ENCODE results near the gene KLF9. TPM values are rescaled to one million over a fixed set of nuclear protein-coding genes. Genes with fewer than 3 reads are reported as not detected.

KLF9 gene
- total and polyA plus RNA-seq, 9 of the 15 experiments (the other 6 are each of a cell fraction or from before 2014, with no cell fraction given): 3.3 to 11.9 (median 6.9) TPM

DNA sequence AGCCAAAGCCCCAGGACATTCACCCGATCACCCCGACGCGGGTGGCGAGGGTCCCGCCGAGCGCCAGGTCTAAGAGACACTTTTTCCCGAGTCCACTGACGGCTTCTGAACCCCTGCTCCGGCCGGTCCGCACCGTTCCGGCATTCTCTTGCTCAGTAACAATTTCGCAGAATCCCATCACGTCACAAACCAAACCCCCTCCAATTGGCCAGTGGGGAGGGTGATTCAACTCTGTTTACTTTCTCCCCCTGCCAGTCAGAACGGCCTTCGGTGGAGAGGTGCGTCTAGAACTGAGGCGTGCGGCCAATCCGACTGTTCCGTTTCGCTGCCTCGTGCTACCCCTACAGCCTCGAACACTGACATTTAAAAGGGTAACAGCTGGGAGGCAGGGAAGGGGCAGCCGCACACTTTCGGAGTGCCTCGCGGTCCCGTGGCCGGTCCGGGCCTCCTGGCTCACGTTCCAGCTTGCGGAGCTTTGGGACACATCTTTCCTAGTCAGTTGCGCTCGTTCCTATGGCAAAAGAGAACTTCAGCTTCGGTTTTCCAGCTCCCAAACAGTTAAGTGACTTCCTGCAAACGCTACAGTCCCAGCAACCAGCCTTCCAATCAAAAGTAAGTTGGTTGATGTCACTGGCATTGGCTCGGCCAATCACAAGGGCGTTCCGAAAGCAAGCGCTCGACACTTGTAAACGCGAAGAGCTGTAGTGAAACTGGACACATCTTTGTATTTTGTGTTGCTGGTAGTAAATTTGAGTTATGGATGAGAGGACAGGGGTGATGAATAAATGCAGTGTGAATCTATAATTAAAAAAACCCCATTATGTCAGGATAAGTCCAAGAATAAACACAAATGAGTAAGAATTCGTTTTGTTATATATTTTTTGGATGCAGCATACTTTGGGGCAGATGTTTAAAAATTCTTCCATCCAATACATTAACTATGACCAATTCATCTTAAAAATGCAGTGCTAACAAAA lies at the start of gene KLF9 (continued):
- TF ChIP-seq POLR2AphosphoS5 (IDR thresholded peaks at IDR 0.05; ENCODE audit: control insufficient read depth, insufficient read depth, low read depth, low read length): peak; percentile 43; the same call in 1 of the 2 replicates
- no peak for TF ChIP-seq SMC3 (conservative IDR thresholded peaks at IDR 0.05; ENCODE audit: insufficient read depth, low read depth, low read length)
- TF ChIP-seq ZNF347 (CRISPR knock-in tag; IDR thresholded peaks at IDR 0.05; ENCODE audit: low read depth): no peak
- TF ChIP-seq RCOR1 (IDR thresholded peaks at IDR 0.05; ENCODE audit: borderline replicate concordance in 1 of 2, low read depth in 2 of 2, low read length in 2 of 2): no peak
- TF ChIP-seq, protein P1, sequence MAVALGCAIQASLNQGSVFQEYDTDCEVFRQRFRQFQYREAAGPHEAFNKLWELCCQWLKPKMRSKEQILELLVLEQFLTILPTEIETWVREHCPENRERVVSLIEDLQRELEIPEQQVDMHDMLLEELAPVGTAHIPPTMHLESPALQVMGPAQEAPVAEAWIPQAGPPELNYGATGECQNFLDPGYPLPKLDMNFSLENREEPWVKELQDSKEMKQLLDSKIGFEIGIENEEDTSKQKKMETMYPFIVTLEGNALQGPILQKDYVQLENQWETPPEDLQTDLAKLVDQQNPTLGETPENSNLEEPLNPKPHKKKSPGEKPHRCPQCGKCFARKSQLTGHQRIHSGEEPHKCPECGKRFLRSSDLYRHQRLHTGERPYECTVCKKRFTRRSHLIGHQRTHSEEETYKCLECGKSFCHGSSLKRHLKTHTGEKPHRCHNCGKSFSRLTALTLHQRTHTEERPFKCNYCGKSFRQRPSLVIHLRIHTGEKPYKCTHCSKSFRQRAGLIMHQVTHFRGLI (CRISPR knock-in tag; IDR thresholded peaks at IDR 0.05): no peak
- peak; percentile 91 for TF ChIP-seq FOXP1 (CRISPR knock-in tag; IDR thresholded peaks at IDR 0.05)
- TF ChIP-seq ZNF146 (CRISPR knock-in tag; IDR thresholded peaks at IDR 0.05; ENCODE audit: unreplicated experiment): no peak
- TF ChIP-seq, protein P2, sequence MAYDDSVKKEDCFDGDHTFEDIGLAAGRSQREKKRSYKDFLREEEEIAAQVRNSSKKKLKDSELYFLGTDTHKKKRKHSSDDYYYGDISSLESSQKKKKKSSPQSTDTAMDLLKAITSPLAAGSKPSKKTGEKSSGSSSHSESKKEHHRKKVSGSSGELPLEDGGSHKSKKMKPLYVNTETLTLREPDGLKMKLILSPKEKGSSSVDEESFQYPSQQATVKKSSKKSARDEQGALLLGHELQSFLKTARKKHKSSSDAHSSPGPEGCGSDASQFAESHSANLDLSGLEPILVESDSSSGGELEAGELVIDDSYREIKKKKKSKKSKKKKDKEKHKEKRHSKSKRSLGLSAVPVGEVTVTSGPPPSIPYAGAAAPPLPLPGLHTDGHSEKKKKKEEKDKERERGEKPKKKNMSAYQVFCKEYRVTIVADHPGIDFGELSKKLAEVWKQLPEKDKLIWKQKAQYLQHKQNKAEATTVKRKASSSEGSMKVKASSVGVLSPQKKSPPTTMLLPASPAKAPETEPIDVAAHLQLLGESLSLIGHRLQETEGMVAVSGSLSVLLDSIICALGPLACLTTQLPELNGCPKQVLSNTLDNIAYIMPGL (CRISPR knock-in tag; IDR thresholded peaks at IDR 0.05): no peak; the same call in 1 of the 2 replicates
- TF ChIP-seq, protein P3, sequence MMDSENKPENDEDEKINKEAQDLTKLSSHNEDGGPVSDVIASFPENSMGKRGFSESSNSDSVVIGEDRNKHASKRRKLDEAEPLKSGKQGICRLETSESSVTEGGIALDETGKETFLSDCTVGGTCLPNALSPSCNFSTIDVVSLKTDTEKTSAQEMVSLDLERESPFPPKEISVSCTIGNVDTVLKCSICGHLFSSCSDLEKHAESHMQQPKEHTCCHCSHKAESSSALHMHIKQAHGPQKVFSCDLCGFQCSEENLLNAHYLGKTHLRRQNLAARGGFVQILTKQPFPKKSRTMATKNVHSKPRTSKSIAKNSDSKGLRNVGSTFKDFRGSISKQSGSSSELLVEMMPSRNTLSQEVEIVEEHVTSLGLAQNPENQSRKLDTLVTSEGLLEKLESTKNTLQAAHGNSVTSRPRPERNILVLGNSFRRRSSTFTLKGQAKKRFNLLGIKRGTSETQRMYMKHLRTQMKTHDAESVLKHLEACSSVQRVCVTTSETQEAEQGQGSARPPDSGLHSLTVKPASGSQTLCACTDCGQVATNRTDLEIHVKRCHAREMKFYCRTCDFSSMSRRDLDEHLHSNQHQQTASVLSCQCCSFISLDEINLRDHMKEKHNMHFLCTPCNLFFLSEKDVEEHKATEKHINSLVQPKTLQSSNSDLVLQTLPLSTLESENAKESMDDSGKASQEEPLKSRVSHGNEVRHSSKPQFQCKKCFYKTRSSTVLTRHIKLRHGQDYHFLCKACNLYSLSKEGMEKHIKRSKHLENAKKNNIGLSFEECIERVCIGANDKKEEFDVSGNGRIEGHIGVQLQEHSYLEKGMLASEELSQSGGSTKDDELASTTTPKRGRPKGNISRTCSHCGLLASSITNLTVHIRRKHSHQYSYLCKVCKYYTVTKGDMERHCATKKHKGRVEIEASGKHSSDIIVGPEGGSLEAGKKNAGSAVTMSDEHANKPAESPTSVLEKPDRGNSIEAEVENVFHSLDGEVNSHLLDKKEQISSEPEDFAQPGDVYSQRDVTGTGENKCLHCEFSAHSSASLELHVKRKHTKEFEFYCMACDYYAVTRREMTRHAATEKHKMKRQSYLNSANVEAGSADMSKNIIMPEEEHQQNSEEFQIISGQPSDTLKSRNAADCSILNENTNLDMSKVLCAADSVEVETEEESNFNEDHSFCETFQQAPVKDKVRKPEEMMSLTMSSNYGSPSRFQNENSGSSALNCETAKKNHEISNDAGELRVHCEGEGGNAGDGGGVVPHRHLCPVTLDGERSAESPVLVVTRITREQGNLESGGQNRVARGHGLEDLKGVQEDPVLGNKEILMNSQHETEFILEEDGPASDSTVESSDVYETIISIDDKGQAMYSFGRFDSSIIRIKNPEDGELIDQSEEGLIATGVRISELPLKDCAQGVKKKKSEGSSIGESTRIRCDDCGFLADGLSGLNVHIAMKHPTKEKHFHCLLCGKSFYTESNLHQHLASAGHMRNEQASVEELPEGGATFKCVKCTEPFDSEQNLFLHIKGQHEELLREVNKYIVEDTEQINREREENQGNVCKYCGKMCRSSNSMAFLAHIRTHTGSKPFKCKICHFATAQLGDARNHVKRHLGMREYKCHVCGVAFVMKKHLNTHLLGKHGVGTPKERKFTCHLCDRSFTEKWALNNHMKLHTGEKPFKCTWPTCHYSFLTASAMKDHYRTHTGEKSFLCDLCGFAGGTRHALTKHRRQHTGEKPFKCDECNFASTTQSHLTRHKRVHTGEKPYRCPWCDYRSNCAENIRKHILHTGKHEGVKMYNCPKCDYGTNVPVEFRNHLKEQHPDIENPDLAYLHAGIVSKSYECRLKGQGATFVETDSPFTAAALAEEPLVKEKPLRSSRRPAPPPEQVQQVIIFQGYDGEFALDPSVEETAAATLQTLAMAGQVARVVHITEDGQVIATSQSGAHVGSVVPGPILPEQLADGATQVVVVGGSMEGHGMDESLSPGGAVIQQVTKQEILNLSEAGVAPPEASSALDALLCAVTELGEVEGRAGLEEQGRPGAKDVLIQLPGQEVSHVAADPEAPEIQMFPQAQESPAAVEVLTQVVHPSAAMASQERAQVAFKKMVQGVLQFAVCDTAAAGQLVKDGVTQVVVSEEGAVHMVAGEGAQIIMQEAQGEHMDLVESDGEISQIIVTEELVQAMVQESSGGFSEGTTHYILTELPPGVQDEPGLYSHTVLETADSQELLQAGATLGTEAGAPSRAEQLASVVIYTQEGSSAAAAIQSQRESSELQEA (IDR thresholded peaks at IDR 0.05; ENCODE audit: low read depth): no peak
- TF ChIP-seq SUPT5H (IDR thresholded peaks at IDR 0.05): peak; percentile 83
- TF ChIP-seq, protein P4, sequence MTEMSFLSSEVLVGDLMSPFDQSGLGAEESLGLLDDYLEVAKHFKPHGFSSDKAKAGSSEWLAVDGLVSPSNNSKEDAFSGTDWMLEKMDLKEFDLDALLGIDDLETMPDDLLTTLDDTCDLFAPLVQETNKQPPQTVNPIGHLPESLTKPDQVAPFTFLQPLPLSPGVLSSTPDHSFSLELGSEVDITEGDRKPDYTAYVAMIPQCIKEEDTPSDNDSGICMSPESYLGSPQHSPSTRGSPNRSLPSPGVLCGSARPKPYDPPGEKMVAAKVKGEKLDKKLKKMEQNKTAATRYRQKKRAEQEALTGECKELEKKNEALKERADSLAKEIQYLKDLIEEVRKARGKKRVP (CRISPR knock-in tag; IDR thresholded peaks at IDR 0.05): no peak
- TF ChIP-seq NFATC3 (IDR thresholded peaks at IDR 0.05): no peak
- TF ChIP-seq KLF6 (CRISPR knock-in tag; IDR thresholded peaks at IDR 0.05; ENCODE audit: borderline replicate concordance): no peak
- TF ChIP-seq HNRNPL (IDR thresholded peaks at IDR 0.05; ENCODE audit: low read depth, low read length): no peak
